Neuronal stem cell (in vitro differentiated cells): ENCODE measurements around the gene OR4C6. TPM values are rescaled to one million over a fixed set of nuclear protein-coding genes. Genes with fewer than 3 reads are reported as not detected.

Experiments used
- DNase-seq: peaks from one replicate; pipeline ENCODE4 v3.0.0-alpha.2; 2013; ENCODE audit warnings: low spot score
- H2AFZ ChIP-seq: one replicate; pipeline ENCODE4 v1.6.1; 2013; ENCODE audit warnings: mild to moderate bottlenecking, low read length, inconsistent platforms
- H2AK5ac ChIP-seq: 2 replicates; pipeline ENCODE4 v1.6.1; 2013; ENCODE audit warnings: low read depth, mild to moderate bottlenecking, inconsistent platforms, low read length, moderate library complexity, mixed read lengths
- H2BK120ac ChIP-seq: 2 replicates; pipeline ENCODE4 v1.6.1; 2013; ENCODE audit warnings: low read depth, mild to moderate bottlenecking, inconsistent platforms, low read length, moderate library complexity, mixed read lengths
- H2BK12ac ChIP-seq: one replicate; pipeline ENCODE4 v1.6.1; 2013; ENCODE audit warnings: low read length, inconsistent platforms
- H2BK15ac ChIP-seq: 2 replicates; pipeline ENCODE4 v1.6.1; 2013; ENCODE audit warnings: mild to moderate bottlenecking, low read length, inconsistent platforms, mixed read lengths
- H2BK5ac ChIP-seq: one replicate; pipeline ENCODE4 v1.6.1; 2013; ENCODE audit warnings: inconsistent platforms, mild to moderate bottlenecking, low read length, moderate library complexity
- H3K14ac ChIP-seq: one replicate; pipeline ENCODE4 v1.6.1; 2013; ENCODE audit warnings: low read length, inconsistent platforms
- H3K18ac ChIP-seq: 2 replicates; pipeline ENCODE4 v1.6.1; 2013; ENCODE audit warnings: low read length, inconsistent platforms
- H3K23ac ChIP-seq: 2 replicates; pipeline ENCODE4 v1.6.1; 2013; ENCODE audit warnings: low read depth, mild to moderate bottlenecking, mixed read lengths, low read length, inconsistent platforms; ENCODE audit not compliant: poor library complexity
- H3K27ac ChIP-seq: replicated peaks from 3 replicates; pipeline ENCODE4 v1.5.1; 2013; ENCODE audit warnings: low read length, inconsistent platforms
- H3K27me3 ChIP-seq, 3 experiments: 2 replicates each; pipeline ENCODE4 v1.6.1; 2013; ENCODE audit warnings: low read length in 3 of 3, mild to moderate bottlenecking in 2 of 3, inconsistent platforms in 1 of 3, low read depth in 1 of 3, mixed read lengths in 1 of 3, moderate library complexity in 1 of 3; ENCODE audit not compliant: control insufficient read depth in 3 of 3, insufficient read depth in 3 of 3
- H3K36me3 ChIP-seq, 2 donors: replicated peaks in 1 of 2; 2 replicates each; pipeline ENCODE4 v1.6.1; 2013; ENCODE audit warnings: low read length in 2 of 2; ENCODE audit not compliant: control insufficient read depth in 2 of 2, insufficient read depth in 2 of 2
- H3K4ac ChIP-seq: 2 replicates; pipeline ENCODE4 v1.6.1; 2013; ENCODE audit warnings: inconsistent platforms, mild to moderate bottlenecking, low read length, moderate library complexity
- H3K4me1 ChIP-seq, 2 donors: 1 replicate in 1 of 2; 2 replicates in 1 of 2; pipeline ENCODE4 v1.6.1; 2013; ENCODE audit warnings: low read length in 2 of 2, low read depth in 1 of 2; ENCODE audit not compliant: control insufficient read depth in 2 of 2, insufficient read depth in 1 of 2
- H3K4me2 ChIP-seq: one replicate; pipeline ENCODE4 v1.6.1; 2013; ENCODE audit warnings: mild to moderate bottlenecking, low read length, inconsistent platforms; ENCODE audit not compliant: insufficient read depth, poor library complexity, severe bottlenecking
- H3K4me3 ChIP-seq, 2 donors: 2 replicates each; pipeline ENCODE4 v1.5.1; 2013; ENCODE audit warnings: low read length in 2 of 2, mild to moderate bottlenecking in 2 of 2, inconsistent platforms in 1 of 2, moderate library complexity in 1 of 2
- H3K79me1 ChIP-seq: one replicate; pipeline ENCODE4 v1.6.1; 2013; ENCODE audit warnings: low read depth, mild to moderate bottlenecking, inconsistent platforms, low read length, moderate library complexity
- H3K9ac ChIP-seq: one replicate; pipeline ENCODE4 v1.6.1; 2013; ENCODE audit warnings: mild to moderate bottlenecking, low read depth, low read length, inconsistent platforms; ENCODE audit not compliant: poor library complexity
- H3K9me3 ChIP-seq, 2 donors: replicated peaks in 1 of 2; 2 replicates each; pipeline versions ENCODE3 to v1.6.1; 2013; ENCODE audit warnings: low read length in 2 of 2, mild to moderate bottlenecking in 2 of 2, inconsistent platforms in 1 of 2, low read depth in 1 of 2, mixed read lengths in 1 of 2, moderate library complexity in 1 of 2; ENCODE audit not compliant: control insufficient read depth in 2 of 2, insufficient read depth in 1 of 2
- H4K8ac ChIP-seq: one replicate; pipeline ENCODE4 v1.6.1; 2013; ENCODE audit warnings: low read depth, mild to moderate bottlenecking, inconsistent platforms, low read length, moderate library complexity
- H4K91ac ChIP-seq: one replicate; pipeline ENCODE4 v1.6.1; 2013; ENCODE audit warnings: low read length, low read depth, mild to moderate bottlenecking, inconsistent platforms; ENCODE audit not compliant: poor library complexity
- WGBS, 2 donors: extraction: QIAGEN DNeasy Blood & Tissue Kit; methylation state at CpG; one replicate each; pipeline ENCODE4 v1.1.7; 2013; ENCODE audit warnings: missing lambda C conversion rate in 2 of 2, mixed read lengths in 1 of 2; ENCODE audit not compliant: insufficient read length in 2 of 2, insufficient replicate concordance in 1 of 2; ENCODE audit errors: extremely low coverage in 2 of 2; 5-methylcytosine and 5-hydroxymethylcytosine counted together
- polyA plus RNA-seq, 2 experiments: library from polyadenylated mRNA; stranded (reverse); fragments of 200-250 nt; gene quantifications; one replicate each; pipeline ENCODE4 v1.2.3, GENCODE V29; 2013

The OR4C6 gene
- not detected for polyA plus RNA-seq (2013, experiment 1 of 2)
- polyA plus RNA-seq (2013, experiment 2 of 2) = not detected

DNA sequence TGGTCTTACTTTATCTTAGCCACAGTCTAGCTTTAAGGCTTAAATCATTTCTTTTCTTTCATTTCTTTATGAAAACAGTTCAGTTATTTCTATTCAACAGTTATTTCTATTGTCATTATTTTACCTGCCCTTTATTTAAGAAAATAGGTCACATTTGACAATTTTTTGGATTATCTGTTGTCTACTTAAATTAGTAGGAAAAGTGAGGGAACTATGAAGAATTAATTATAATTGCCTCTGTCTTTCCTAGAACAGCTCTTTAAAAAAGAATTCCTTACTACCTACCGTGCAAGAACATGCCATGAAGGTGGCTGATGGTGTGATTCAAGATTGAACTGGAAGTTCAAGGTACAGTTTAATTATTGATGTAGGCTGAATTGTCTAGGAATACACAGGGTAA, at the start of gene OR4C6:
Gene OR4C6, plus strand, starts transcription at position 301 of the 400 bp plus-strand sequence. CDS start 2,966 bp downstream, outside the sequence.
- Histone ChIP-seq H3K4me3 (no peak within 1 kb of the TSS), H3K79me1 (no peaks in the 10 kb centered on the region), H3K9me3 (peaks cover 0 to 10% of the 10 kb centered on the region in 2 donors), H3K27ac (no peak within 1 kb of the TSS), H4K91ac (no peak within 1 kb of the TSS), H3K18ac (no peak within 1 kb of the TSS), H4K8ac (no peak within 1 kb of the TSS), H3K4me2 (no peak within 1 kb of the TSS), H3K9ac (no peak within 1 kb of the TSS), H2AFZ (no peak within 1 kb of the TSS), H2BK15ac (no peak within 1 kb of the TSS), H3K4me1 (no peaks in the 10 kb centered on the region), H3K23ac (no peak within 1 kb of the TSS), H3K14ac (no peak within 1 kb of the TSS), H2BK120ac (no peak within 1 kb of the TSS), H3K36me3 (no peaks in the 10 kb centered on the region), H3K4ac (no peak within 1 kb of the TSS), H2AK5ac (no peak within 1 kb of the TSS), H3K27me3 (no peaks in the 10 kb centered on the region), H2BK5ac (no peak within 1 kb of the TSS), H2BK12ac (no peak within 1 kb of the TSS)
- DNase-seq = no peak
- WGBS, 2 donors = no CpG with 5 or more reads among the region's 1 CpG

DNA sequence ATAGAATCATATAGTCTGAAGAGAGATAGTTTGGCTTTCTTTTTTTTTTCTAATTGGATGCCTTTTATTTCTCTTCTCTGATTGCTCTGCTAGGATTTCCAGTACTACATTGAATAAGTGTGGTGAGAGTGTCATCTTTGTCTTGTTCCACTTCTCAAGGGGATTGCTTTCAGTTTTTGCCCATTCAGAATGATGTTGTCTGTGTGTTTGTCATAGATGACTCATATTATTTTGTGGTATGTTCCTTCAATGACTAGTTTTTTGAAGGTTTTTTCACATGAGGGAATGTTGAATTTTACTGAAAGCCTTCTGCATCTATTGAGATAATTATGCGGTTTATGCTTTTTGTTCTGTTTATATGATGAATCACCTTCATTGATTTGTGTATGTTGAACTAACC, 37.5 kb upstream of the OR4C6 start:
- Histone ChIP-seq H3K79me1 (no peaks in the 10 kb centered on the region), H3K4me2 (no peak overlapping the region), H3K36me3 (no peaks in the 10 kb centered on the region), H3K9me3 (peaks cover 0 to 4% of the 10 kb centered on the region in 2 donors), H3K23ac (no peak overlapping the region), H3K27me3 (no peaks in the 10 kb centered on the region), H2BK5ac (no peak overlapping the region), H2AK5ac (no peak overlapping the region), H3K14ac (no peak overlapping the region), H3K4ac (no peak overlapping the region), H2BK120ac (no peak overlapping the region), H3K9ac (no peak overlapping the region), H2BK15ac (no peak overlapping the region), H2BK12ac (no peak overlapping the region), H3K4me3 (no peak overlapping the region), H2AFZ (no peak overlapping the region), H3K4me1 (no peaks in the 10 kb centered on the region), H4K91ac (no peak overlapping the region), H3K27ac (no peak overlapping the region), H3K18ac (no peak overlapping the region), H4K8ac (no peak overlapping the region)
- no CpG with 5 or more reads among the region's 1 CpG for WGBS, 2 donors
- no peak for DNase-seq

DNA sequence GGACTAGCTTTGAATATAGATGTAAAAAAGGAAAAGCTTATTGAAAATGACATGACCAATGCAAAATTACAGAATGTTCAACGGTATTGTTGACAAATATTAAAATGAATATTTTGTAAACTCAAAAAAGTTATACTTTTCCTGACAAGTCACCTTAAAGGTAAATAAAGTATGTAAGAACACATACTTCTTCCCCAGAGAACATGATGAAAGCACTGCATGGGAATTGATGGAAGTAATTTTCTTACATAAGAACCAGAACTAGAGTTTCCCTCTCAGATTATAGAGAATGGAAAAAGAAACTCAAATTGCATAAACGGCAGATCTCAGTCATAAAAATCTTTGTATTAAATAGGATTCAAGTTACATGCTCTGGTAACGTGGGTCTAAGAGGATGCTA, 27.2 kb upstream of the OR4C6 start, which contains the start of gene OR4P4:
Gene OR4P4, plus strand, starts transcription at position 301 of the 400 bp plus-strand sequence.
- no peak within 1 kb of the TSS for H3K4me2 ChIP-seq
- no CpG with 5 or more reads among the region's 3 CpGs for WGBS, 2 donors

DNA sequence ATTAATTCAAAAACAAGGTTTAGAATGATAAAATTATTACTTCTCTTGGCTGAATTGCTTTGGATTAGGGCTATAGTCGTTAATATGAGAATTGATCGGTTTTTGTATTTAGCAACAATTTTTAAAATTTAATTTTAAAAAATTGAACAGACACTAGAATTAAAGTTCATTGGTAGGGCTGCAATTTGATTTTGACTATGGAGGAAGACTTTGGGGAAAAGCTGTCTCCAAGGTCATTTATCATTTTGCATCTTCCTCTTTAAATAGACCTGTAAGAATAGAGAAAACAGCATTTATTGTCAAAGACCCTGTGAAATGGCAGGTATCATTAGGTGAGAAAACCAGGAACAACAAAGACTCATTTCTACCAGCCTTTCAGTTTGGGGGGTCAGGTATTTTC, 14.0 kb upstream of the OR4C6 start, which contains the start of gene OR4S2:
Gene OR4S2, plus strand, starts transcription at position 301 of the 400 bp plus-strand sequence. CDS start 2,577 bp downstream, outside the sequence.
- Histone ChIP-seq H3K4me2 (no peak within 1 kb of the TSS), H3K36me3 (no peaks in the 10 kb centered on the region), H2BK12ac (no peak within 1 kb of the TSS), H2BK15ac (no peak within 1 kb of the TSS), H2AK5ac (no peak within 1 kb of the TSS), H3K9ac (no peak within 1 kb of the TSS), H2AFZ (no peak within 1 kb of the TSS), H2BK5ac (no peak within 1 kb of the TSS), H3K4me3 (no peak within 1 kb of the TSS), H3K9me3 (no peaks in the 10 kb centered on the region), H3K27me3 (no peaks in the 10 kb centered on the region), H3K79me1 (no peaks in the 10 kb centered on the region), H3K4me1 (no peaks in the 10 kb centered on the region), H3K18ac (no peak within 1 kb of the TSS), H3K14ac (no peak within 1 kb of the TSS), H3K4ac (no peak within 1 kb of the TSS), H4K91ac (no peak within 1 kb of the TSS), H3K23ac (no peak within 1 kb of the TSS), H4K8ac (no peak within 1 kb of the TSS), H3K27ac (no peak within 1 kb of the TSS), H2BK120ac (no peak within 1 kb of the TSS)
- DNase-seq = no peak
- WGBS, 2 donors = no CpG with 5 or more reads among the region's 2 CpGs

More for the DNA sequence above, 27.2 kb upstream of the OR4C6 start, which contains the start of gene OR4P4:
- Histone ChIP-seq H3K9ac (no peak within 1 kb of the TSS), H4K91ac (no peak within 1 kb of the TSS), H3K79me1 (no peaks in the 10 kb centered on the region), H3K27me3 (no peaks in the 10 kb centered on the region), H4K8ac (no peak within 1 kb of the TSS), H2BK120ac (no peak within 1 kb of the TSS), H3K4me1 (no peaks in the 10 kb centered on the region), H2BK5ac (no peak within 1 kb of the TSS), H3K9me3 (peaks cover 0 to 1% of the 10 kb centered on the region in 2 donors), H2BK15ac (no peak within 1 kb of the TSS), H3K14ac (no peak within 1 kb of the TSS), H3K27ac (no peak within 1 kb of the TSS), H3K36me3 (no peaks in the 10 kb centered on the region), H3K4ac (no peak within 1 kb of the TSS), H3K4me3 (no peak within 1 kb of the TSS), H3K18ac (no peak within 1 kb of the TSS), H2AK5ac (no peak within 1 kb of the TSS), H3K23ac (no peak within 1 kb of the TSS), H2AFZ (no peak within 1 kb of the TSS), H2BK12ac (no peak within 1 kb of the TSS)
- DNase-seq = no peak
